SH-SY5Y (cell line): Measurements from ENCODE around the gene C9orf78.

Experiments
- GATA2 ChIP-seq: IDR thresholded peaks from 2 replicates; pipeline ENCODE4 v1.6.1; 2011; ENCODE audit warnings: mild to moderate bottlenecking, low read depth, low read length
- GATA3 ChIP-seq: IDR thresholded peaks from 2 replicates; pipeline ENCODE4 v1.6.1; 2011; ENCODE audit warnings: low read depth, mild to moderate bottlenecking, low read length, moderate library complexity

- TF ChIP-seq GATA2 (no peak), GATA3 (no peak)
Measured at GRCh38 chr9:129834489-129835127, 467 bp downstream of the C9orf78 start.
